ENCODE results near the gene SH3RF3.

DNA sequence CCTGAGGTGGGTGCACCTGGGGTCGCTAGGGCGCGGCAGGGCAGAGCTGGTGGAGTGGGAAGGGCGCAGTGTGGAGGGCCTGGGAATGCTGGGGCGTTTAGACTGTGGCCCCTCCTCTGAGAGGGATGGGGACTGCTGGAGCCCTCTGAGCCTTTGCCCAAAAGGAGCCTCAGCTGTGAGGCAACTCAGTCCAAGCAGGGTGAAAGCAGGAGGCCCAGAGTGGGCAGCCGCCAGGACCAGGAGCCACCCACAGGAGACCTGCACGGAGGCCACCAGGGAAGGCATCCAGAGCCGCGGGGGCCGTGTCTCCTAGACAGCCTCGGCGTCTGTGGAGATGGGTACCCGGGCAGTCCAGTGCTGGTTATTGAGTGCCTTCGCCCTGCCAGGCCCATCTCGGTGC lies 369.9 kb downstream of the SH3RF3 start:
- TF ChIP-seq, protein P1, sequence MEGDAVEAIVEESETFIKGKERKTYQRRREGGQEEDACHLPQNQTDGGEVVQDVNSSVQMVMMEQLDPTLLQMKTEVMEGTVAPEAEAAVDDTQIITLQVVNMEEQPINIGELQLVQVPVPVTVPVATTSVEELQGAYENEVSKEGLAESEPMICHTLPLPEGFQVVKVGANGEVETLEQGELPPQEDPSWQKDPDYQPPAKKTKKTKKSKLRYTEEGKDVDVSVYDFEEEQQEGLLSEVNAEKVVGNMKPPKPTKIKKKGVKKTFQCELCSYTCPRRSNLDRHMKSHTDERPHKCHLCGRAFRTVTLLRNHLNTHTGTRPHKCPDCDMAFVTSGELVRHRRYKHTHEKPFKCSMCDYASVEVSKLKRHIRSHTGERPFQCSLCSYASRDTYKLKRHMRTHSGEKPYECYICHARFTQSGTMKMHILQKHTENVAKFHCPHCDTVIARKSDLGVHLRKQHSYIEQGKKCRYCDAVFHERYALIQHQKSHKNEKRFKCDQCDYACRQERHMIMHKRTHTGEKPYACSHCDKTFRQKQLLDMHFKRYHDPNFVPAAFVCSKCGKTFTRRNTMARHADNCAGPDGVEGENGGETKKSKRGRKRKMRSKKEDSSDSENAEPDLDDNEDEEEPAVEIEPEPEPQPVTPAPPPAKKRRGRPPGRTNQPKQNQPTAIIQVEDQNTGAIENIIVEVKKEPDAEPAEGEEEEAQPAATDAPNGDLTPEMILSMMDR (IDR thresholded peaks at IDR 0.05 in 4 of 5, conservative IDR thresholded peaks at IDR 0.05 in 1 of 5) = no peak
- no peak for TF ChIP-seq POLR2A (IDR thresholded peaks at IDR 0.05)
